Measurements from ENCODE around the gene BBS4.

The BBS4 gene

GRCh38 chr15:72766780-72767179, 80.8 kb downstream of the BBS4 start:
- no peak for DNase-seq

- DNase-seq, result peak; percentile 6 to 29
Measured at GRCh38 chr15:72770673-72771328, 84.8 kb downstream of the BBS4 start.

- no peak for DNase-seq
Measured at GRCh38 chr15:72771329-72771725, 85.3 kb downstream of the BBS4 start.

- DNase-seq, result peak; percentile 32 to 52
Measured at GRCh38 chr15:72774696-72775383, 88.8 kb downstream of the BBS4 start.

GRCh38 chr15:72778796-72779195, 92.8 kb downstream of the BBS4 start:
- DNase-seq, result no peak

GRCh38 chr15:72781631-72782030, 95.6 kb downstream of the BBS4 start:
- no peak for DNase-seq

GRCh38 chr15:72782274-72783003, 96.4 kb downstream of the BBS4 start:
- DNase-seq, result no peak

- peak; percentile 80 to 84 for DNase-seq
Measured at GRCh38 chr15:72783004-72783639, 97.1 kb downstream of the BBS4 start.

- DNase-seq, result peak; percentile 94
Measured at GRCh38 chr15:72783640-72784455, 97.8 kb downstream of the BBS4 start, which contains the start of gene ADPGK. Gene ADPGK, minus strand, starts transcription at chr15:72783758. Its CDS starts 67 bp downstream, at chr15:72783691.

- no peak for DNase-seq
Measured at GRCh38 chr15:72784456-72784876, 98.5 kb downstream of the BBS4 start.

- no peak for DNase-seq
Measured at GRCh38 chr15:72785432-72785831, 99.4 kb downstream of the BBS4 start.

- DNase-seq, result no peak
Measured at GRCh38 chr15:72785841-72786240, 99.8 kb downstream of the BBS4 start.

- no peak for DNase-seq
Measured at GRCh38 chr15:72786242-72786641, 100.2 kb downstream of the BBS4 start.

GRCh38 chr15:72786676-72787345, 100.8 kb downstream of the BBS4 start:
- no peak for DNase-seq

- DNase-seq, result no peak
Measured at GRCh38 chr15:72787526-72787925, 101.5 kb downstream of the BBS4 start.
